ENCODE measurements around the gene TECTB.

DNA sequence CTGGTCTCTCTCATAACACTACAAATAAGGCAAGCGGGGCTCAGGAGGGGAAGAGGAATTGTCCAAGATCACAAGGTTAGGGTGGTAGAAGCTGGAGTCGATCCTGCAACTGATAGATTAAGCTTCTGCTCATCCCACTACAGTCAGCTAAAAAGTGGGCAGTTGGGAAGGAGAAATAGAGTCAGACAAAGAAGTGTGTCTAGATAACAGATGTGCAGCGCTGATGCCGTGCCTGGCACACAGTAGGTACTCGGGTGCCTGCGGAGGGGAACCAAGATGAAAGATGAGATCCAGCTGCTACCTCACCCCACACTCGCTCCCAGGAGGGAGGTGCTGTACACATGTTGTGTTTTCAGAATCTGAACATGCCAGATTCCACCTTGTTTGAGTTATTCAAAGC is 48.1 kb upstream of the TECTB start:
- no peak for TF ChIP-seq POLR2A (IDR thresholded peaks at IDR 0.05)
- TF ChIP-seq, protein P1, sequence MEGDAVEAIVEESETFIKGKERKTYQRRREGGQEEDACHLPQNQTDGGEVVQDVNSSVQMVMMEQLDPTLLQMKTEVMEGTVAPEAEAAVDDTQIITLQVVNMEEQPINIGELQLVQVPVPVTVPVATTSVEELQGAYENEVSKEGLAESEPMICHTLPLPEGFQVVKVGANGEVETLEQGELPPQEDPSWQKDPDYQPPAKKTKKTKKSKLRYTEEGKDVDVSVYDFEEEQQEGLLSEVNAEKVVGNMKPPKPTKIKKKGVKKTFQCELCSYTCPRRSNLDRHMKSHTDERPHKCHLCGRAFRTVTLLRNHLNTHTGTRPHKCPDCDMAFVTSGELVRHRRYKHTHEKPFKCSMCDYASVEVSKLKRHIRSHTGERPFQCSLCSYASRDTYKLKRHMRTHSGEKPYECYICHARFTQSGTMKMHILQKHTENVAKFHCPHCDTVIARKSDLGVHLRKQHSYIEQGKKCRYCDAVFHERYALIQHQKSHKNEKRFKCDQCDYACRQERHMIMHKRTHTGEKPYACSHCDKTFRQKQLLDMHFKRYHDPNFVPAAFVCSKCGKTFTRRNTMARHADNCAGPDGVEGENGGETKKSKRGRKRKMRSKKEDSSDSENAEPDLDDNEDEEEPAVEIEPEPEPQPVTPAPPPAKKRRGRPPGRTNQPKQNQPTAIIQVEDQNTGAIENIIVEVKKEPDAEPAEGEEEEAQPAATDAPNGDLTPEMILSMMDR (IDR thresholded peaks at IDR 0.05): no peak

Data from body of pancreas (tissue), 4 donors.